H9 (cell line): ENCODE data around the gene ATAD1. TPM values are rescaled to one million over a fixed set of nuclear protein-coding genes. Genes with fewer than 3 reads are reported as not detected.

Experiments used
- DNase-seq: peaks from one replicate; pipeline ENCODE4 v3.0.0-alpha.2; 2017
- H2AFZ ChIP-seq: one replicate; pipeline ENCODE4 v1.6.1; 2013; ENCODE audit warnings: mild to moderate bottlenecking, low read length, control low read depth, moderate library complexity
- H2AK5ac ChIP-seq: 2 replicates; pipeline ENCODE4 v1.6.1; 2013; ENCODE audit warnings: low read length, control low read depth, mixed read lengths; ENCODE audit not compliant: insufficient read length
- H2BK120ac ChIP-seq: one replicate; pipeline ENCODE4 v1.6.1; 2013; ENCODE audit warnings: low read depth, mild to moderate bottlenecking, low read length, control low read depth, inconsistent platforms; ENCODE audit not compliant: poor library complexity, severe bottlenecking
- H2BK12ac ChIP-seq: 2 replicates; pipeline ENCODE4 v1.6.1; 2013; ENCODE audit warnings: low read length, control low read depth, mixed read lengths, low read depth; ENCODE audit not compliant: insufficient read length
- H2BK15ac ChIP-seq: 2 replicates; pipeline ENCODE4 v1.6.1; 2013; ENCODE audit warnings: low read depth, low read length, control low read depth
- H2BK20ac ChIP-seq: one replicate; pipeline ENCODE4 v1.6.1; 2013; ENCODE audit warnings: low read depth, mild to moderate bottlenecking, low read length, control low read depth, inconsistent platforms; ENCODE audit not compliant: poor library complexity, severe bottlenecking
- H2BK5ac ChIP-seq: 2 replicates; pipeline ENCODE4 v1.6.1; 2013; ENCODE audit warnings: low read length, control low read depth, mixed read lengths; ENCODE audit not compliant: insufficient read length
- H3K14ac ChIP-seq: 2 replicates; pipeline ENCODE4 v1.6.1; 2013; ENCODE audit warnings: low read length, control low read depth; ENCODE audit not compliant: insufficient read depth
- H3K18ac ChIP-seq: 2 replicates; pipeline ENCODE4 v1.6.1; 2013; ENCODE audit warnings: low read depth, mild to moderate bottlenecking, mixed read lengths, low read length, control low read depth; ENCODE audit not compliant: insufficient read length
- H3K23ac ChIP-seq: 2 replicates; pipeline ENCODE4 v1.6.1; 2013; ENCODE audit warnings: low read length, control low read depth, mixed read lengths, low read depth; ENCODE audit not compliant: insufficient read length
- H3K23me2 ChIP-seq: 2 replicates; pipeline ENCODE4 v1.6.1; 2013; ENCODE audit warnings: low read depth, mild to moderate bottlenecking, mixed read lengths, low read length, control low read depth; ENCODE audit not compliant: insufficient read length, poor library complexity, severe bottlenecking
- H3K27ac ChIP-seq: 2 replicates; pipeline ENCODE4 v1.5.1; 2013; ENCODE audit warnings: low read length, control low read depth, mixed read lengths, low read depth; ENCODE audit not compliant: insufficient read length
- H3K27me3 ChIP-seq: 2 replicates; pipeline ENCODE4 v1.6.1; 2013; ENCODE audit warnings: low read length, control low read depth, inconsistent platforms; ENCODE audit not compliant: insufficient read depth
- H3K4ac ChIP-seq: 2 replicates; pipeline ENCODE4 v1.6.1; 2013; ENCODE audit warnings: low read depth, mild to moderate bottlenecking, control low read depth, inconsistent platforms, low read length, moderate library complexity
- H3K4me1 ChIP-seq: 2 replicates; pipeline ENCODE4 v1.6.1; 2013; ENCODE audit warnings: low read length, control low read depth, inconsistent platforms; ENCODE audit not compliant: insufficient read depth
- H3K4me2 ChIP-seq: 2 replicates; pipeline ENCODE4 v1.6.1; 2013; ENCODE audit warnings: low read length, control low read depth, mixed read lengths; ENCODE audit not compliant: insufficient read length, insufficient read depth
- H3K56ac ChIP-seq: 2 replicates; pipeline ENCODE4 v1.6.1; 2013; ENCODE audit warnings: low read depth, mild to moderate bottlenecking, mixed read lengths, low read length, control low read depth; ENCODE audit not compliant: insufficient read length
- H3K79me1 ChIP-seq: 2 replicates; pipeline ENCODE4 v1.6.1; 2013; ENCODE audit warnings: low read depth, mild to moderate bottlenecking, moderate library complexity, low read length, control low read depth, inconsistent platforms; ENCODE audit not compliant: insufficient read depth, poor library complexity, severe bottlenecking
- H3K79me2 ChIP-seq: 2 replicates; pipeline ENCODE4 v1.6.1; 2013; ENCODE audit warnings: low read length, control low read depth, inconsistent platforms; ENCODE audit not compliant: insufficient read depth
- H3K9ac ChIP-seq: 2 replicates; pipeline ENCODE4 v1.6.1; 2013; ENCODE audit warnings: low read length, control low read depth, mixed read lengths; ENCODE audit not compliant: insufficient read length; ENCODE audit errors: extremely low read depth
- H3K9me3 ChIP-seq: one replicate; pipeline ENCODE4 v1.6.1; 2013; ENCODE audit warnings: low read depth, low read length, inconsistent platforms; ENCODE audit not compliant: control insufficient read depth
- H3T11ph ChIP-seq: one replicate; pipeline ENCODE4 v1.6.1; 2013; ENCODE audit warnings: mild to moderate bottlenecking, low read length, control low read depth, inconsistent platforms
- H4K20me1 ChIP-seq: one replicate; pipeline ENCODE4 v1.6.1; 2013; ENCODE audit not compliant: control insufficient read depth, insufficient read length, insufficient read depth
- H4K5ac ChIP-seq: 2 replicates; pipeline ENCODE4 v1.6.1; 2013; ENCODE audit warnings: low read depth, mild to moderate bottlenecking, mixed read lengths, low read length, control low read depth; ENCODE audit not compliant: insufficient read length
- H4K8ac ChIP-seq: replicated peaks from 2 replicates; pipeline ENCODE4 v1.6.1; 2013; ENCODE audit warnings: low read length, control low read depth, mixed read lengths, low read depth; ENCODE audit not compliant: insufficient read length
- H4K91ac ChIP-seq: 2 replicates; pipeline ENCODE4 v1.6.1; 2013; ENCODE audit warnings: low read depth, mild to moderate bottlenecking, moderate library complexity, mixed read lengths, low read length, control low read depth; ENCODE audit not compliant: insufficient read length
- H3K27ac Mint-ChIP-seq, 3 experiments: 2 replicates in 2 of 3; 3 replicates in 1 of 3; pipeline ENCODE4 v1.8.0; 2020 to 2021; ENCODE audit warnings: mixed read lengths in 3 of 3, mild to moderate bottlenecking in 1 of 3, moderate library complexity in 1 of 3
- H3K27me3 Mint-ChIP-seq: 2 replicates; pipeline ENCODE4 v1.8.0; 2021; ENCODE audit warnings: low read depth, mild to moderate bottlenecking, moderate library complexity, mixed read lengths
- H3K36me3 Mint-ChIP-seq, 3 experiments: 2 replicates in 2 of 3; 3 replicates in 1 of 3; pipeline ENCODE4 v1.8.0; 2020 to 2021; ENCODE audit warnings: low read depth in 3 of 3, mixed read lengths in 3 of 3; ENCODE audit not compliant: insufficient read depth in 1 of 3
- H3K4me1 Mint-ChIP-seq, 2 experiments: 2 replicates each; pipeline ENCODE4 v1.8.0; 2020; ENCODE audit warnings: mixed read lengths in 2 of 2
- H3K4me3 Mint-ChIP-seq, 2 experiments: 2 replicates in 1 of 2; 3 replicates in 1 of 2; pipeline ENCODE4 v1.8.0; 2020 to 2021; ENCODE audit warnings: mild to moderate bottlenecking in 2 of 2, mixed read lengths in 2 of 2, moderate library complexity in 1 of 2
- H3K9me3 Mint-ChIP-seq, 2 experiments: 2 replicates in 1 of 2; 3 replicates in 1 of 2; pipeline ENCODE4 v1.8.0; 2020; ENCODE audit warnings: mild to moderate bottlenecking in 2 of 2, mixed read lengths in 2 of 2, moderate library complexity in 1 of 2
- WGBS: extraction: QIAGEN DNeasy Blood & Tissue Kit; methylation state at CpG from one replicate; pipeline ENCODE4 v1.1.7; 2013; ENCODE audit warnings: missing lambda C conversion rate, low lambda C conversion rate, mixed read lengths; ENCODE audit not compliant: insufficient read length; ENCODE audit errors: extremely low coverage; 5-methylcytosine and 5-hydroxymethylcytosine counted together
- total RNA-seq: library from RNA; stranded (reverse); gene quantifications from 2 replicates; pipeline ENCODE4 v1.2.1, GENCODE V29; 2021
- TF ChIP-seq, protein P1 (sequence below): fragments of 200-600 bp; sonication (generic); conservative IDR thresholded peaks from 3 replicates; pipeline ENCODE4 v1.8.0; 2021; ENCODE audit warnings: antibody characterized with exemption, mild to moderate bottlenecking

ATAD1 gene
- total RNA-seq, 1 experiment from 2014 or later: 38.7 TPM

DNA sequence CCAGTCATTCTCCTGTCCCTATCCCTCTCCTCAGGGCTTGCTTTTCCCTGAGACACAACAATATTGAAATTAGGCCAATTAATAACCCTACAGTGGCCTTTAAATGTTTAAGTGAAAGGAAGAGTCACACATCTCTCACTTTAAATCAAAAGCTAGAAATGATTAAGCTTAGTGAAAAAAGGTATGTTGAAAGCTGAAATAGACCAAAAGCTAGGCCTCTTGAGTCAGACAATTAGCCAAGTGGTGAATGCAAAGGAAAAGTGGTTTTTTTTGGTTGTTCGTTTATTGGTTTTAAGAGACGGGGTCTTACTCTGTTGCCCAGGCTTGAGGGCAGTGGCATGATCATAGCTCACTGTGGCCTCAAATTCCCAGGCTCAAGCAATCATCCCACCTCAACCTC, 9.7 kb upstream of the ATAD1 start:
- H2BK5ac ChIP-seq: no peak overlapping the region
- H3K56ac ChIP-seq: no peak overlapping the region
- H3K4me1 ChIP-seq: no peaks in the 10 kb centered on the region
- no peak overlapping the region for H3K23ac ChIP-seq
- no peak overlapping the region for H3K14ac ChIP-seq
- no peak overlapping the region for H3K27ac ChIP-seq
- no peaks in the 10 kb centered on the region for H4K20me1 ChIP-seq
- TF ChIP-seq, protein P1, sequence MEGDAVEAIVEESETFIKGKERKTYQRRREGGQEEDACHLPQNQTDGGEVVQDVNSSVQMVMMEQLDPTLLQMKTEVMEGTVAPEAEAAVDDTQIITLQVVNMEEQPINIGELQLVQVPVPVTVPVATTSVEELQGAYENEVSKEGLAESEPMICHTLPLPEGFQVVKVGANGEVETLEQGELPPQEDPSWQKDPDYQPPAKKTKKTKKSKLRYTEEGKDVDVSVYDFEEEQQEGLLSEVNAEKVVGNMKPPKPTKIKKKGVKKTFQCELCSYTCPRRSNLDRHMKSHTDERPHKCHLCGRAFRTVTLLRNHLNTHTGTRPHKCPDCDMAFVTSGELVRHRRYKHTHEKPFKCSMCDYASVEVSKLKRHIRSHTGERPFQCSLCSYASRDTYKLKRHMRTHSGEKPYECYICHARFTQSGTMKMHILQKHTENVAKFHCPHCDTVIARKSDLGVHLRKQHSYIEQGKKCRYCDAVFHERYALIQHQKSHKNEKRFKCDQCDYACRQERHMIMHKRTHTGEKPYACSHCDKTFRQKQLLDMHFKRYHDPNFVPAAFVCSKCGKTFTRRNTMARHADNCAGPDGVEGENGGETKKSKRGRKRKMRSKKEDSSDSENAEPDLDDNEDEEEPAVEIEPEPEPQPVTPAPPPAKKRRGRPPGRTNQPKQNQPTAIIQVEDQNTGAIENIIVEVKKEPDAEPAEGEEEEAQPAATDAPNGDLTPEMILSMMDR: no peak
- no peak overlapping the region for H2BK20ac ChIP-seq
- H3K27me3 Mint-ChIP-seq: no peaks in the 10 kb centered on the region
- no peaks in the 10 kb centered on the region for H3K23me2 ChIP-seq
- H3K79me2 ChIP-seq: no peaks in the 10 kb centered on the region
- H3K9me3 Mint-ChIP-seq: no peaks in the 10 kb centered on the region
- no peak overlapping the region for H3K9ac ChIP-seq
- no peaks in the 10 kb centered on the region for H3K79me1 ChIP-seq
- no peak overlapping the region for H2BK120ac ChIP-seq
- H2BK12ac ChIP-seq: no peak overlapping the region
- H2AFZ ChIP-seq: no peak overlapping the region
- H2BK15ac ChIP-seq: no peak overlapping the region
- no peak overlapping the region for H3K27ac Mint-ChIP-seq
- H3K27me3 ChIP-seq: peaks cover 3% of the 10 kb centered on the region; the same call in 1 of the 2 replicates
- no peak overlapping the region for H2AK5ac ChIP-seq
- H3K18ac ChIP-seq: no peak overlapping the region
- H3K4me2 ChIP-seq: no peak overlapping the region
- no peak overlapping the region for H4K5ac ChIP-seq
- H3K4me3 Mint-ChIP-seq: no peak overlapping the region
- DNase-seq: no peak
- H3K36me3 Mint-ChIP-seq: no peaks in the 10 kb centered on the region
- no CpG with 5 or more reads among the region's 2 CpGs for WGBS
- H3K4ac ChIP-seq: no peak overlapping the region
- H3K4me1 Mint-ChIP-seq: no peaks in the 10 kb centered on the region
- H4K91ac ChIP-seq: no peak overlapping the region
- no peak overlapping the region for H3T11ph ChIP-seq
- H4K8ac ChIP-seq: no peak overlapping the region
- no peaks in the 10 kb centered on the region for H3K9me3 ChIP-seq
